OCI-LY3 (cell line): Measurements from ENCODE around the gene TNFAIP8L1.

Experiments used
- H2AFZ ChIP-seq: fragments of 200-600, 300-600 bp; shearing (Covaris generic); 2 replicates; pipeline ENCODE4 v1.6.0; 2014; ENCODE audit warnings: antibody characterized with exemption, low read depth, low read length
- H3K27ac ChIP-seq: fragments of 200-600, 300-600 bp; sonication (generic); 2 replicates; pipeline ENCODE4 v1.5.1; 2014; ENCODE audit warnings: mild to moderate bottlenecking, low read length, moderate library complexity, mixed read lengths
- H3K27me3 ChIP-seq: fragments of 200-600, 300-600 bp; sonication (generic); 2 replicates; pipeline ENCODE4 v1.6.1; 2014; ENCODE audit warnings: low read depth, low read length, mixed read lengths
- H3K36me3 ChIP-seq: fragments of 200-600, 300-600 bp; sonication (generic); replicated peaks from 2 replicates; pipeline ENCODE3; 2014; ENCODE audit warnings: low read depth, low read length, mixed read lengths
- H3K4me1 ChIP-seq: fragments of 300-600, 200-600 bp; sonication (generic); 2 replicates; pipeline ENCODE4 v1.6.1; 2014; ENCODE audit warnings: low read length, mixed read lengths
- H3K4me2 ChIP-seq: fragments of 200-600, 300-600 bp; sonication (generic); 2 replicates; pipeline ENCODE4 v1.6.1; 2014; ENCODE audit warnings: low read length, mixed read lengths
- H3K4me3 ChIP-seq: fragments of 300-600, 200-600 bp; sonication (generic); 2 replicates; pipeline ENCODE4 v1.5.1; 2014; ENCODE audit warnings: antibody characterized with exemption, mild to moderate bottlenecking, low read length, moderate library complexity
- H3K79me2 ChIP-seq: fragments of 300-600, 200-600 bp; shearing (Covaris generic); 2 replicates; pipeline ENCODE4 v1.6.1; 2014; ENCODE audit warnings: mild to moderate bottlenecking, low read length, mixed read lengths
- H3K9ac ChIP-seq: fragments of 300-600, 200-600 bp; shearing (Covaris generic); 2 replicates; pipeline ENCODE4 v1.6.0; 2014; ENCODE audit warnings: mild to moderate bottlenecking, low read length, moderate library complexity
- H3K9me3 ChIP-seq: fragments of 200-600, 300-600 bp; shearing (Covaris generic); 2 replicates; pipeline ENCODE4 v1.6.1; 2014; ENCODE audit warnings: low read length, mixed read lengths; ENCODE audit not compliant: insufficient read depth
- H4K20me1 ChIP-seq: fragments of 200-600, 300-600 bp; sonication (generic); 2 replicates; pipeline ENCODE4 v1.6.1; 2016; ENCODE audit warnings: low read length, mixed read lengths; ENCODE audit not compliant: insufficient read depth
- CTCF ChIP-seq: fragments of 200-600, 300-600 bp; sonication (generic); IDR thresholded peaks from 2 replicates; pipeline ENCODE4 v1.5.1; 2014; ENCODE audit warnings: antibody characterized with exemption, low read length, low read depth
- EZH2phosphoT487 ChIP-seq: fragments of 200-600 bp; shearing (Covaris generic); IDR thresholded peaks from 2 replicates; pipeline ENCODE4 v1.6.1; 2018; ENCODE audit warnings: antibody characterized with exemption, mixed run types, low read depth

The TNFAIP8L1 gene

GRCh38 chr19:4682417-4683200 is 43.3 kb downstream of the TNFAIP8L1 start:
- no peak overlapping the region for H3K9ac ChIP-seq
- H4K20me1 ChIP-seq: no peaks in the 10 kb centered on the region; the same call in 1 of the 2 replicates
- H3K79me2 ChIP-seq: no peaks in the 10 kb centered on the region
- no peak overlapping the region for H3K4me2 ChIP-seq
- no peaks in the 10 kb centered on the region for H3K4me1 ChIP-seq
- H3K27ac ChIP-seq: no peak overlapping the region
- peaks cover 30% of the 10 kb centered on the region for H3K36me3 ChIP-seq
- H3K27me3 ChIP-seq: no peaks in the 10 kb centered on the region
- no peak overlapping the region for H3K4me3 ChIP-seq
- TF ChIP-seq EZH2phosphoT487 (no peak), CTCF (no peak)
- H2AFZ ChIP-seq: no peak overlapping the region
- H3K9me3 ChIP-seq: no peaks in the 10 kb centered on the region

- no peak overlapping the region for H3K4me2 ChIP-seq
- H3K36me3 ChIP-seq: peaks cover 30% of the 10 kb centered on the region
- no peak overlapping the region for H3K9ac ChIP-seq
- H4K20me1 ChIP-seq: no peaks in the 10 kb centered on the region
- no peaks in the 10 kb centered on the region for H3K79me2 ChIP-seq
- no peak overlapping the region for H3K27ac ChIP-seq
- no peaks in the 10 kb centered on the region for H3K27me3 ChIP-seq
- no peak for TF ChIP-seq EZH2phosphoT487
- TF ChIP-seq CTCF: no peak
- H3K9me3 ChIP-seq: no peaks in the 10 kb centered on the region
- no peak overlapping the region for H3K4me3 ChIP-seq
- H3K4me1 ChIP-seq: no peaks in the 10 kb centered on the region
- no peak overlapping the region for H2AFZ ChIP-seq
These were observed 45.2 kb downstream of the TNFAIP8L1 start for GRCh38 chr19:4684312-4685095.

GRCh38 chr19:4686700-4687099 is 47.4 kb downstream of the TNFAIP8L1 start:
- H3K27me3 ChIP-seq: no peaks in the 10 kb centered on the region
- TF ChIP-seq CTCF: no peak
- TF ChIP-seq EZH2phosphoT487: no peak
- no peak overlapping the region for H3K9ac ChIP-seq
- H3K9me3 ChIP-seq: no peaks in the 10 kb centered on the region
- no peak overlapping the region for H3K4me3 ChIP-seq
- no peaks in the 10 kb centered on the region for H4K20me1 ChIP-seq
- no peak overlapping the region for H3K27ac ChIP-seq
- H3K79me2 ChIP-seq: no peaks in the 10 kb centered on the region
- no peak overlapping the region for H2AFZ ChIP-seq
- H3K4me1 ChIP-seq: no peaks in the 10 kb centered on the region
- H3K4me2 ChIP-seq: no peak overlapping the region
- peaks cover 38% of the 10 kb centered on the region for H3K36me3 ChIP-seq

- H3K4me2 ChIP-seq: no peak overlapping the region
- peaks cover 37% of the 10 kb centered on the region for H3K36me3 ChIP-seq
These were observed 48.1 kb downstream of the TNFAIP8L1 start for GRCh38 chr19:4687396-4687795.

More at GRCh38 chr19:4687396-4687795, 48.1 kb downstream of the TNFAIP8L1 start:
- no peak overlapping the region for H2AFZ ChIP-seq
- H3K4me1 ChIP-seq: no peaks in the 10 kb centered on the region
- no peak overlapping the region for H3K4me3 ChIP-seq
- H4K20me1 ChIP-seq: no peaks in the 10 kb centered on the region
- H3K9me3 ChIP-seq: no peaks in the 10 kb centered on the region
- no peaks in the 10 kb centered on the region for H3K27me3 ChIP-seq
- TF ChIP-seq CTCF (no peak), EZH2phosphoT487 (no peak)
- no peak overlapping the region for H3K9ac ChIP-seq
- H3K79me2 ChIP-seq: no peaks in the 10 kb centered on the region
- no peak overlapping the region for H3K27ac ChIP-seq
